DMS153 treated with DMSO at 0.1 percent for 48 hours (cell line): ENCODE measurements around the gene TAF7L.

Source experiments
- DNase-seq: peaks from one replicate; lab custom pipeline; 2025; ENCODE audit not compliant: unreplicated experiment; lab: John Stamatoyannopoulos, UW

TAF7L gene

GRCh38 chrX:101223226-101223625, 67.9 kb downstream of the TAF7L start:
- no peak for DNase-seq

GRCh38 chrX:101220662-101221260, 70.4 kb downstream of the TAF7L start:
- DNase-seq, result no peak

GRCh38 chrX:101219864-101220346, 71.2 kb downstream of the TAF7L start:
- DNase-seq, result no peak

- DNase-seq, result no peak
Observed at GRCh38 chrX:101219116-101219863, 71.8 kb downstream of the TAF7L start, which contains the start of gene DRP2. Gene DRP2, plus strand, starts transcription at chrX:101219786. Its CDS starts 11,862 bp downstream, at chrX:101231648.
